H9 (cell line): Measurements from ENCODE around the gene RNASE7. TPM values are rescaled to one million over a fixed set of nuclear protein-coding genes. Genes with fewer than 3 reads are reported as not detected.

Experiments used
- DNase-seq: peaks from one replicate; pipeline ENCODE4 v3.0.0-alpha.2; 2017
- H2AFZ ChIP-seq: one replicate; pipeline ENCODE4 v1.6.1; 2013; ENCODE audit warnings: mild to moderate bottlenecking, low read length, control low read depth, moderate library complexity
- H2AK5ac ChIP-seq: 2 replicates; pipeline ENCODE4 v1.6.1; 2013; ENCODE audit warnings: low read length, control low read depth, mixed read lengths; ENCODE audit not compliant: insufficient read length
- H2BK120ac ChIP-seq: one replicate; pipeline ENCODE4 v1.6.1; 2013; ENCODE audit warnings: low read depth, mild to moderate bottlenecking, low read length, control low read depth, inconsistent platforms; ENCODE audit not compliant: poor library complexity, severe bottlenecking
- H2BK12ac ChIP-seq: 2 replicates; pipeline ENCODE4 v1.6.1; 2013; ENCODE audit warnings: low read length, control low read depth, mixed read lengths, low read depth; ENCODE audit not compliant: insufficient read length
- H2BK15ac ChIP-seq: 2 replicates; pipeline ENCODE4 v1.6.1; 2013; ENCODE audit warnings: low read depth, low read length, control low read depth
- H2BK20ac ChIP-seq: one replicate; pipeline ENCODE4 v1.6.1; 2013; ENCODE audit warnings: low read depth, mild to moderate bottlenecking, low read length, control low read depth, inconsistent platforms; ENCODE audit not compliant: poor library complexity, severe bottlenecking
- H2BK5ac ChIP-seq: 2 replicates; pipeline ENCODE4 v1.6.1; 2013; ENCODE audit warnings: low read length, control low read depth, mixed read lengths; ENCODE audit not compliant: insufficient read length
- H3K14ac ChIP-seq: 2 replicates; pipeline ENCODE4 v1.6.1; 2013; ENCODE audit warnings: low read length, control low read depth; ENCODE audit not compliant: insufficient read depth
- H3K18ac ChIP-seq: 2 replicates; pipeline ENCODE4 v1.6.1; 2013; ENCODE audit warnings: low read depth, mild to moderate bottlenecking, mixed read lengths, low read length, control low read depth; ENCODE audit not compliant: insufficient read length
- H3K23ac ChIP-seq: 2 replicates; pipeline ENCODE4 v1.6.1; 2013; ENCODE audit warnings: low read length, control low read depth, mixed read lengths, low read depth; ENCODE audit not compliant: insufficient read length
- H3K23me2 ChIP-seq: 2 replicates; pipeline ENCODE4 v1.6.1; 2013; ENCODE audit warnings: low read depth, mild to moderate bottlenecking, mixed read lengths, low read length, control low read depth; ENCODE audit not compliant: insufficient read length, poor library complexity, severe bottlenecking
- H3K27ac ChIP-seq: 2 replicates; pipeline ENCODE4 v1.5.1; 2013; ENCODE audit warnings: low read length, control low read depth, mixed read lengths, low read depth; ENCODE audit not compliant: insufficient read length
- H3K27me3 ChIP-seq: 2 replicates; pipeline ENCODE4 v1.6.1; 2013; ENCODE audit warnings: low read length, control low read depth, inconsistent platforms; ENCODE audit not compliant: insufficient read depth
- H3K4ac ChIP-seq: 2 replicates; pipeline ENCODE4 v1.6.1; 2013; ENCODE audit warnings: low read depth, mild to moderate bottlenecking, control low read depth, inconsistent platforms, low read length, moderate library complexity
- H3K4me1 ChIP-seq: 2 replicates; pipeline ENCODE4 v1.6.1; 2013; ENCODE audit warnings: low read length, control low read depth, inconsistent platforms; ENCODE audit not compliant: insufficient read depth
- H3K4me2 ChIP-seq: 2 replicates; pipeline ENCODE4 v1.6.1; 2013; ENCODE audit warnings: low read length, control low read depth, mixed read lengths; ENCODE audit not compliant: insufficient read length, insufficient read depth
- H3K56ac ChIP-seq: 2 replicates; pipeline ENCODE4 v1.6.1; 2013; ENCODE audit warnings: low read depth, mild to moderate bottlenecking, mixed read lengths, low read length, control low read depth; ENCODE audit not compliant: insufficient read length
- H3K79me1 ChIP-seq: 2 replicates; pipeline ENCODE4 v1.6.1; 2013; ENCODE audit warnings: low read depth, mild to moderate bottlenecking, moderate library complexity, low read length, control low read depth, inconsistent platforms; ENCODE audit not compliant: insufficient read depth, poor library complexity, severe bottlenecking
- H3K79me2 ChIP-seq: 2 replicates; pipeline ENCODE4 v1.6.1; 2013; ENCODE audit warnings: low read length, control low read depth, inconsistent platforms; ENCODE audit not compliant: insufficient read depth
- H3K9ac ChIP-seq: 2 replicates; pipeline ENCODE4 v1.6.1; 2013; ENCODE audit warnings: low read length, control low read depth, mixed read lengths; ENCODE audit not compliant: insufficient read length; ENCODE audit errors: extremely low read depth
- H3K9me3 ChIP-seq: one replicate; pipeline ENCODE4 v1.6.1; 2013; ENCODE audit warnings: low read depth, low read length, inconsistent platforms; ENCODE audit not compliant: control insufficient read depth
- H3T11ph ChIP-seq: one replicate; pipeline ENCODE4 v1.6.1; 2013; ENCODE audit warnings: mild to moderate bottlenecking, low read length, control low read depth, inconsistent platforms
- H4K20me1 ChIP-seq: one replicate; pipeline ENCODE4 v1.6.1; 2013; ENCODE audit not compliant: control insufficient read depth, insufficient read length, insufficient read depth
- H4K5ac ChIP-seq: 2 replicates; pipeline ENCODE4 v1.6.1; 2013; ENCODE audit warnings: low read depth, mild to moderate bottlenecking, mixed read lengths, low read length, control low read depth; ENCODE audit not compliant: insufficient read length
- H4K8ac ChIP-seq: replicated peaks from 2 replicates; pipeline ENCODE4 v1.6.1; 2013; ENCODE audit warnings: low read length, control low read depth, mixed read lengths, low read depth; ENCODE audit not compliant: insufficient read length
- H4K91ac ChIP-seq: 2 replicates; pipeline ENCODE4 v1.6.1; 2013; ENCODE audit warnings: low read depth, mild to moderate bottlenecking, moderate library complexity, mixed read lengths, low read length, control low read depth; ENCODE audit not compliant: insufficient read length
- H3K27ac Mint-ChIP-seq, 3 experiments: 2 replicates in 2 of 3; 3 replicates in 1 of 3; pipeline ENCODE4 v1.8.0; 2020 to 2021; ENCODE audit warnings: mixed read lengths in 3 of 3, mild to moderate bottlenecking in 1 of 3, moderate library complexity in 1 of 3
- H3K27me3 Mint-ChIP-seq: 2 replicates; pipeline ENCODE4 v1.8.0; 2021; ENCODE audit warnings: low read depth, mild to moderate bottlenecking, moderate library complexity, mixed read lengths
- H3K36me3 Mint-ChIP-seq, 3 experiments: 2 replicates in 2 of 3; 3 replicates in 1 of 3; pipeline ENCODE4 v1.8.0; 2020 to 2021; ENCODE audit warnings: low read depth in 3 of 3, mixed read lengths in 3 of 3; ENCODE audit not compliant: insufficient read depth in 1 of 3
- H3K4me1 Mint-ChIP-seq, 2 experiments: 2 replicates each; pipeline ENCODE4 v1.8.0; 2020; ENCODE audit warnings: mixed read lengths in 2 of 2
- H3K4me3 Mint-ChIP-seq, 2 experiments: 2 replicates in 1 of 2; 3 replicates in 1 of 2; pipeline ENCODE4 v1.8.0; 2020 to 2021; ENCODE audit warnings: mild to moderate bottlenecking in 2 of 2, mixed read lengths in 2 of 2, moderate library complexity in 1 of 2
- H3K9me3 Mint-ChIP-seq, 2 experiments: 2 replicates in 1 of 2; 3 replicates in 1 of 2; pipeline ENCODE4 v1.8.0; 2020; ENCODE audit warnings: mild to moderate bottlenecking in 2 of 2, mixed read lengths in 2 of 2, moderate library complexity in 1 of 2
- CTCF ChIP-seq: fragments of 200-600 bp; sonication (generic); conservative IDR thresholded peaks from 3 replicates; pipeline ENCODE4 v1.8.0; 2021; ENCODE audit warnings: antibody characterized with exemption, mild to moderate bottlenecking
- WGBS: extraction: QIAGEN DNeasy Blood & Tissue Kit; methylation state at CpG from one replicate; pipeline ENCODE4 v1.1.7; 2013; ENCODE audit warnings: missing lambda C conversion rate, low lambda C conversion rate, mixed read lengths; ENCODE audit not compliant: insufficient read length; ENCODE audit errors: extremely low coverage; 5-methylcytosine and 5-hydroxymethylcytosine counted together
- total RNA-seq: library from RNA; stranded (reverse); gene quantifications from 2 replicates; pipeline ENCODE4 v1.2.1, GENCODE V29; 2021

The RNASE7 gene
- total RNA-seq, 1 experiment from 2014 or later, result not detected

GRCh38 chr14:21016413-21017190 lies 25.6 kb upstream of the RNASE7 start:
- Histone ChIP-seq H4K20me1 (no peaks in the 10 kb centered on the region), H2AFZ (no peak overlapping the region), H4K5ac (no peak overlapping the region), H4K91ac (no peak overlapping the region), H3K27ac (no peak overlapping the region), H2BK120ac (no peak overlapping the region), H3K23ac (no peak overlapping the region), H3K4ac (no peak overlapping the region), H2BK15ac (no peak overlapping the region), H2BK5ac (no peak overlapping the region), H2BK20ac (no peak overlapping the region), H3K27me3 (no peaks in the 10 kb centered on the region), H4K8ac (no peak overlapping the region), H3K23me2 (no peaks in the 10 kb centered on the region), H3K4me1 (no peaks in the 10 kb centered on the region; the same call in 1 of the 2 replicates), H3T11ph (no peak overlapping the region), H3K4me2 (no peak overlapping the region), H3K9ac (no peak overlapping the region), H3K79me1 (no peaks in the 10 kb centered on the region), H3K56ac (no peak overlapping the region), H3K79me2 (no peaks in the 10 kb centered on the region), H3K9me3 (no peaks in the 10 kb centered on the region), H2BK12ac (no peak overlapping the region), H2AK5ac (no peak overlapping the region), H3K14ac (no peak overlapping the region), H3K18ac (no peak overlapping the region)
- Mint-ChIP-seq H3K36me3 (peaks cover 6 to 16% (median 8%) of the 10 kb centered on the region in 3 experiments; a peak in 4 of 7 replicates), H3K27me3 (peaks cover 12% of the 10 kb centered on the region), H3K4me3 (no peak overlapping the region), H3K27ac (no peak overlapping the region; a peak in 1 of 7 replicates), H3K4me1 (peaks cover 7 to 12% of the 10 kb centered on the region in 2 experiments), H3K9me3 (no peaks in the 10 kb centered on the region)
- no peak for TF ChIP-seq CTCF
- no peak for DNase-seq
- no CpG with 5 or more reads among the region's 9 CpGs for WGBS
